OCI-M1 (cell line): ENCODE measurements around the gene NRF1.
"Not testable (repeated sequence)": the region's sequence is repeated elsewhere in the genome, so short reads cannot be mapped to it uniquely, and the experiment has no call there.

Experiments
- DNase-seq: peaks from one replicate; lab custom pipeline; 2025; lab: John Stamatoyannopoulos, UW

Gene NRF1

DNA sequence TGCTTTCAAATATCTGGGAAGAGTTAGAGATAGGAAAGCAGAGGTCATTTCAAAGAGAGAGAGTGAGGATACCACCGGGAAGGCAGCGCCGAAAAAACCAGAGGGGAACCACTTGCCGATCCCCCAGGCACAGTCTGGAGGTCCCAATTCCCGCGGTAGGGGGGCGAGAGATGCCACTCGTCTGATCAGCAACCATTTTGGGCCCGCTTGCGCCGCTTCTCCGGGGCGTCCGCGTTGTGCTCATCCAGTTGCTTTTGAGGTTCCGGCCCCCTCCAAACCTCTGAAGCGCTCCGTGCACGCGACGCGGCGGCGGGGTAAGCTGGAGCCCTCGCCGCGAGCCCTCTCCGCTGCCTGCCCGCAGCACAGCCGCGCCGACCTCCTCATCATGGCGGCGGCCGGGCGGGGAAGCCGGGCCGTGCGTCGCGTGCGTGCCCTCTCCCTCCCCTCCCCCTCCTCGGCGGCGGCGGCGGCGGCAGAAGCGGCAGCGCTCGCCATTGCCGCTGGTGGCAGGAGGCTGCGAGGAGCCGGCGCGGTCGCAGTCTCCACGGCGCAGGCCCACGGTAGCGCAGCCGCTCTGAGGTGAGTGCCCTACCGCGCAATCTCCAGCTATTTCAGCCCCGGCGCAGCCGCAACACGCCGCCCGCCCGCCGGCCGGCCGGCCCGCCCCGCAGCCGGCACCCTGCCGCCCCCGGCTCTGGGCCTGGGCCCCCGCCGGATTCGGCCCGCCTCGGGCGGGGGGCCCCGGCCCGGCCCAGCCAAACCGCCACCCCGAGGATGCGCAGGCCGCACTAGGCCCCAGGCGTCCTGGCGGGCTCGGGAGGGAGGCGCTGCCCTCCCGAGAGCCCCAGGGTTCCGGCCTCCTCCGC is at the start of gene NRF1:
Gene NRF1 (plus strand): TSS at position 475 of the 866 bp plus-strand sequence. CDS start 45,632 bp downstream, outside the sequence.
- DNase-seq = peak; percentile 87

DNA sequence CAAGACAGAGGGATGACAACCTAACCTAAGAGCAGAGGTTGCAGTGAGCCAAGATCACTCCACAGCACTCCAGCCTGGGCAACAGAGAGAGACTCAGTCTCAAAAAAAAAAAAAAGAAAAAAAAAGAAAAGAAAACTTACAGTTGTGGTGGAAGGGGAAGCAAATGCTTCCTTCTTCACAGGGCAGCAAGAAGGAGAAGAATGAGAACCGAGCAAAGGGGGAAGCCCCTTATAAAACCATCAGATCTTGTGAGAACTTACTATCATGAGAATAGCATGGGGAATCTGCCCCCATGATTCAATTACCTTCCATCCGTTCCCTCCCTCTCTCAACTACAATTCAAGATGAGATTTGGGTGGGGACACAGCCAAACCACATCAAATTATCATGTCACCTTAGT is 45.2 kb upstream of the NRF1 start:
- DNase-seq = not testable (repeated sequence)

GRCh38 chr7:129567377-129567776 is 44.1 kb upstream of the NRF1 start:
- DNase-seq = no peak

- no peak for DNase-seq
Measured at GRCh38 chr7:129568240-129568639, 43.3 kb upstream of the NRF1 start.

DNA sequence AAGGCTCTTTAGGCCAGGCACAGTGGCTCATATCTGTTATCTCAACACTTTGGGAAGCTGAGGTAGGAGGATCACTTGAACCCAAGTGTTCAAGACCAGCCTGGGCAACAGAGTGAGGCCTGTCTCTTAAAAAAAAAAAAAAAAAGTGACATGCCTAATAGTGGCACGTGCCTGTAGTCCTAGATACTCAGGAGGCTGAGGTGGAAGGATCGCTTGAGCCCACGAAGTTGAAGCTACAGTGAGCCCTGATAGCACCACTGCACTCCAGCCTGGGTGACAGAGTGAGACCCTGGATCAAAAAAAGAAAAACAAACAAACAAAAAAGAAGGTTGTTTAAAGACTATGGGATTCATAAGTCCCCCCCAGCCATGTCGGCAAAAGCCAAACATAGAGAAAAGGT is 42.2 kb upstream of the NRF1 start:
- DNase-seq = no peak

- peak; percentile 7 for DNase-seq
Measured at GRCh38 chr7:129569811-129570215, 41.7 kb upstream of the NRF1 start.

- no peak for DNase-seq
Measured at GRCh38 chr7:129571201-129571600, 40.3 kb upstream of the NRF1 start.

DNA sequence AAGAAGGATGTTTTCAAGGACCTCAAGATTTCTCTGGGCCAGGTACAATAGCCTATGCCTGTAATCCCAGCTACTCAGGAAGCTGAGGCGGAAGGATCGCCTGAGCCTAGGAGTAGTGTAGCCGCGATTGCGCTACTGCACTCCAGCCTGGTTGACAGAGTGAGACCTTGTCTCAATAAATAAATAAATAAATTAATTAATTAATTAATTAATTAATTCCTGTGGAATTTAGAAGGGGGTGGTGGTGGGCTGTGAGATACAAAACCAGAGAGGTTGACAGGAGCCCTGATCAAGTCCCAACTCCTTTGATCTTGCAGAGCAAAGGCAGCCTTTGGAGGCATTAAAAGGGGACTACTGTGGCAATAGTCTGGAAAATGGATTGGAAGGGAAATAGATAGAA is 39.3 kb upstream of the NRF1 start:
- no peak for DNase-seq

GRCh38 chr7:129574487-129574886 is 37.0 kb upstream of the NRF1 start:
- DNase-seq = no peak

- no peak for DNase-seq
Measured at GRCh38 chr7:129575699-129576098, 35.8 kb upstream of the NRF1 start.

GRCh38 chr7:129576138-129576537 is 35.4 kb upstream of the NRF1 start:
- no peak for DNase-seq

DNA sequence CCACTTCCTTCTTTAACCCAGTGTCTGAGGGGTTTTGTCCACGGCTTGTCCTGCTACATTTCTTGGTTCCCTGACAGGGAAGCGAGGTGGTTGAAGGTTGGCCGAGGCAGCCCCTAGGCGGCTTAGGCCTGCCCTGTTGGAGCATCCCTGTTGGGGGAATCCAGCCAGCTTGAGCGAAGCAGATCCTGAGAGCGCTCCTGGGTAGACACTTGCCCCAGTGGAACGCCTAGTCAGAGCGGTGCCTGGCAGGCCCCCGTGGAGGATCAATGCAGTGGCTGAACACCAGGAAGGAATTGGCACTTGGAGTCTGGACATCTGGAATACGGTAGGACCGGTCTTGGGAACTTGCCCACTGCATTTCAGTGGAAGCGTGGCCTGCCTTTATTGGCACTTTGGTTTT is 32.7 kb upstream of the NRF1 start:
- DNase-seq = no peak

DNA sequence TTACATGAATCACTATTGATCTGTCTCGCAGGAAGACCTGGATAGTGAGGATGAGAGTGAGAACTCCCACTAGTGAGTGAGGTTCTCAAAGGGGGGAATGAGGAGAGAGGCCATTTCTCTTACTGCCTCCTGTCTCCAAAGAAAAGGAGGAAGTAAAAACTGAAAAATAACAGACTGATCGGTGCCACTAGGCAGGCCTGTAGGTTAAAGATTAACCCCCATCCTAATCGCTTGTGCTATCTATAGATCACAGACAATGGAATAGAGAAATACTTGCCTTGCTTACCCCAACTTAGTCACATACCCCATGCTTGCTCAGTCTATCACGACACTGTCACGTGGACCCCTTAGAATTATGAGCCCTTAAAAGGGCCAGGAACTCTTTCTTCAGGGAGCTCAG is 25.3 kb upstream of the NRF1 start:
- peak; percentile 44 for DNase-seq

GRCh38 chr7:129588268-129588667 is 23.3 kb upstream of the NRF1 start:
- DNase-seq = no peak

DNA sequence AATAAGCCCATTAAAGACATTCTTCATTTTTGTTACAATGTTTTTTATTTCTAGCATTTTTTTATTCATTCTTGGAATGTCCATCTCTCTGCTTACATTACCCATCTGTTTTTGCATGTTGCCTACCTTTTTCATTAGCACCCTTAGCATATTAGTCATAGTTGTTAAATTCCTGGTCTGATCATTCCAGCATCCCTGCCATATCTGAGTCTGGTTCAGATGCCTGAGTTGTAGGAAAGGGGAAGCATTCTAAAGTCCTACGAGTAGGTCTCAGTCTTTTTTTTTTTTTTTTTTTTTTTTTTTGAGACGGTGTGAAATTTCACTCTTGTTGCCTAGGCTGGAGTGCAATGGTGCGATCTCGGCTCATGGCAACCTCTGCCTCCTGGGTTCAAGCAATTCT is 19.7 kb upstream of the NRF1 start:
- no peak for DNase-seq

- not testable (repeated sequence) for DNase-seq
Measured at GRCh38 chr7:129596386-129596785, 15.1 kb upstream of the NRF1 start.

GRCh38 chr7:129597672-129598071 is 13.8 kb upstream of the NRF1 start:
- DNase-seq = no peak

DNA sequence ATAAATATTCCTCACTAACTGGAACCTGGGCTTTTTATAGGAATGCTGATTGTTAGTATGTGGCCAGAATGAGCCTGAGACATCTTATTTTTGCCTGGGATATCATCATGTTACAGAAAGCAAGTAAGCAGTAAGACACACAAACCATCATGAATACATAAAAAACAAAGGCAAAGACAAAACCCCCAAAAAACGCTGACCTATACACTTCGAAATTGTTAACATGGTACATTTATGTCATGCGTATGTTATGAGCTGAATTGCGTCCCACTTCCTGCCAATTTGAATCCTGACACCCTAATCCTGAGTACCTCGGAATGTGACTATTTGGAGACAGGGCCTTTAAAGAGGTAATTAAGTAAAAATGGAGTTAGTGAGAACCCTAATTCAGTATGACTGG is 12.3 kb upstream of the NRF1 start:
- no peak for DNase-seq

DNA sequence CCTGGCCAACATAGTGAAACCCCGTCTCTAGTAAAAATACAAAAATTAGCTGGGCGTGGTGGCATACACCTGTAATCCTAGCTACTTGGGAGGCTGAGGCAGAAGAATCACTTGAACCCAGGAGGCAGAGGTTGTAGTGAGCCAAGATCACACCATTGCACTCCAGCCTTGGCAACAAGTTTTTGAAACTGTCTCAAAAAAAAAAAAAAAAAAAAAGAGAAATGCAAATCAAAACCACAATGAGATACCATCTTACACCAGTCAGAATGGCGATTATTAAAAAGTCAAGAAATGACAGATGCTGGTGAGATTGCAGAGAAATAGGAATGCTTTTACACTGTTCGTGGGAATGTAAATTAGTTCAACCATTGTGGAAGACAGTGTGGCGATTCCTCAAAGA is 7.9 kb upstream of the NRF1 start:
- not testable (repeated sequence) for DNase-seq

- not testable (repeated sequence) for DNase-seq
Measured at GRCh38 chr7:129604021-129604420, 7.5 kb upstream of the NRF1 start.

DNA sequence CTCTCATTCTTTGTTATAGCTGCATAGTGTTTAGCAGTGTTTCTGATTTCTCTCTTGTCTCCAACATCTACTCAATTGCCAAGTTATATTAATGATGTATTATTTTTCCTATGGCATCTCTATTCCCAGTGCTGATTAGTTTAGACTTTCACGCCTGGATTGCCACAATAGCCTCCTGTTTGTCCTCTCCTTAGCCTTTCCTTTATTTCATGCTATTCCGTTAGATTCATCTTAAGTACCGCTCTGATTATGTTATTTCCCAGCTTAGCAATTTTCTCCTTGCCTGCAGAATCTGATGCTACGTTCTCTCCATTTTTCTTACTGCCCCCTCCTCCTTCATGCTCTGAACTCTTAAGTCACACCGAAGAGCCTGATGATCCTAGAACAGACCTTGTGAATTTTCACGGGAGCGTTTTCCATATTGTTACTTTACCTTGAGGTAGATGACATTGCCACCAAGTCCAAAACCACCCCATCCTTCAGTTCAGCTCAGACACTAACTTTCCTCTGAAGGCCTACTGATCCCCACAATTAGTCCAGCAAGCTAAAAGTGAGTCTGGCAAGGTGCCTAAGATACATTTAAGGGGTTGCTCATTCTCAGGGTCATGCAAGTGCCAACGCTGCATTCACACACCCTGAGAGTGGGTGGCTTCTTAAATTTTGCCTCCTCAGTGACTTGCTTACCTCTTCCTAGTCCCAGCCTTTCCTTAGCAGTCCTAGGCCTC is 6.6 kb upstream of the NRF1 start:
- DNase-seq = no peak

GRCh38 chr7:129605960-129606614 is 5.4 kb upstream of the NRF1 start:
- no peak for DNase-seq

DNA sequence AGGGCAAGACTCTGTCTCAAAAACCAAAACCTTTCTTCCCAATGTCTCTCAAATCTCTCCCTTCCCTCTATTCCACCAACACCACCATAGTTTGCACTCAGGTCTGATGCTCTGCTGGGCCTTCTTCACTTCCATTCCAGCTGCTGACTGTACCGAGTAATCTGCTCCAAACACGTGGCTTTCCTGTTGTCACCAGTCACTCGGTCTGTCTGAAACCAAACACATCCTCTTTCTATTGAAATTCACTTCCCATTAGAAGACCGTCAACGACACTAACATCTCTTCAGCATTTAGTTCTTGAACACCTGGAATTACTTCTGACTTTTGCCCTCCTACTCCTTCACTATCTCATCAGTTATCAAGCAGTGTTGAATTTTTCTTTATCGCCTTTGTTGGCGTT is 4.7 kb upstream of the NRF1 start:
- no peak for DNase-seq
